ENCODE measurements around the gene MUCL1.

DNA sequence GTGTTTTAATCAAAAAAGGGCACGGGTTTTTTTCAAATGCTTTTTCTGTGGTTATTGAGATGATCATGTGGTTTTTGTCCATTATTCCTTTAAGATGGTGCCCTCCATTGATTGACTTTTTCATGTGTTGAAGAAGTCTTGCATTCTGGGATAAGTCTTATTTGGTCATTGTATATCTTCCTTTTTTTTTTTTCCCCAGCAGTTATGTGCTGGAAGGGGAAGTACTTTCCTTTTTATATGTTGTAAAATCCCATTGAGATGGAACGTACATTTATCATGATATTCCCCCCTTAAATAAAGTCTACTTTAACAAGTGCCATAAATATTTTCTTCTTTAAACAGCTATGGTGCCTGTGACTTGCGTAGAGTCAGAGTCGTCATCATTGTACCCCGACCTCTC, 24.8 kb upstream of the MUCL1 start:
- TF ChIP-seq SP1 (IDR thresholded peaks at IDR 0.05) (no peak), TAF1 (conservative IDR thresholded peaks at IDR 0.05) (no peak), RAD21 (IDR thresholded peaks at IDR 0.05) (no peak), REST (IDR thresholded peaks at IDR 0.05) (no peak), HNF4G (IDR thresholded peaks at IDR 0.05) (no peak), EGR1 (IDR thresholded peaks at IDR 0.05; ENCODE audit: low read depth in 2 of 2) (no peak), GABPA (IDR thresholded peaks at IDR 0.05 in 1 of 2, conservative IDR thresholded peaks at IDR 0.05 in 1 of 2) (no peak), JUND (IDR thresholded peaks at IDR 0.05) (no peak)
- TF ChIP-seq, protein P1, sequence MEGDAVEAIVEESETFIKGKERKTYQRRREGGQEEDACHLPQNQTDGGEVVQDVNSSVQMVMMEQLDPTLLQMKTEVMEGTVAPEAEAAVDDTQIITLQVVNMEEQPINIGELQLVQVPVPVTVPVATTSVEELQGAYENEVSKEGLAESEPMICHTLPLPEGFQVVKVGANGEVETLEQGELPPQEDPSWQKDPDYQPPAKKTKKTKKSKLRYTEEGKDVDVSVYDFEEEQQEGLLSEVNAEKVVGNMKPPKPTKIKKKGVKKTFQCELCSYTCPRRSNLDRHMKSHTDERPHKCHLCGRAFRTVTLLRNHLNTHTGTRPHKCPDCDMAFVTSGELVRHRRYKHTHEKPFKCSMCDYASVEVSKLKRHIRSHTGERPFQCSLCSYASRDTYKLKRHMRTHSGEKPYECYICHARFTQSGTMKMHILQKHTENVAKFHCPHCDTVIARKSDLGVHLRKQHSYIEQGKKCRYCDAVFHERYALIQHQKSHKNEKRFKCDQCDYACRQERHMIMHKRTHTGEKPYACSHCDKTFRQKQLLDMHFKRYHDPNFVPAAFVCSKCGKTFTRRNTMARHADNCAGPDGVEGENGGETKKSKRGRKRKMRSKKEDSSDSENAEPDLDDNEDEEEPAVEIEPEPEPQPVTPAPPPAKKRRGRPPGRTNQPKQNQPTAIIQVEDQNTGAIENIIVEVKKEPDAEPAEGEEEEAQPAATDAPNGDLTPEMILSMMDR (IDR thresholded peaks at IDR 0.05; ENCODE audit: low read depth, low read length, missing input control): no peak
- TF ChIP-seq, protein P2, sequence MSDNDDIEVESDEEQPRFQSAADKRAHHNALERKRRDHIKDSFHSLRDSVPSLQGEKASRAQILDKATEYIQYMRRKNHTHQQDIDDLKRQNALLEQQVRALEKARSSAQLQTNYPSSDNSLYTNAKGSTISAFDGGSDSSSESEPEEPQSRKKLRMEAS (IDR thresholded peaks at IDR 0.05): no peak

All from liver (tissue), 3 donors.